HG02840 (cell line): Measurements from ENCODE around the gene ZNF23.

Source experiments
- ATAC-seq: cut with Tn5 transposase; IDR thresholded peaks from one replicate; pipeline ENCODE4 v1.9.1; 2021; ENCODE audit warnings: mild to moderate bottlenecking, moderate library complexity, moderate number of reproducible peaks; ENCODE audit not compliant: unreplicated experiment, low FRiP score

Gene ZNF23

DNA sequence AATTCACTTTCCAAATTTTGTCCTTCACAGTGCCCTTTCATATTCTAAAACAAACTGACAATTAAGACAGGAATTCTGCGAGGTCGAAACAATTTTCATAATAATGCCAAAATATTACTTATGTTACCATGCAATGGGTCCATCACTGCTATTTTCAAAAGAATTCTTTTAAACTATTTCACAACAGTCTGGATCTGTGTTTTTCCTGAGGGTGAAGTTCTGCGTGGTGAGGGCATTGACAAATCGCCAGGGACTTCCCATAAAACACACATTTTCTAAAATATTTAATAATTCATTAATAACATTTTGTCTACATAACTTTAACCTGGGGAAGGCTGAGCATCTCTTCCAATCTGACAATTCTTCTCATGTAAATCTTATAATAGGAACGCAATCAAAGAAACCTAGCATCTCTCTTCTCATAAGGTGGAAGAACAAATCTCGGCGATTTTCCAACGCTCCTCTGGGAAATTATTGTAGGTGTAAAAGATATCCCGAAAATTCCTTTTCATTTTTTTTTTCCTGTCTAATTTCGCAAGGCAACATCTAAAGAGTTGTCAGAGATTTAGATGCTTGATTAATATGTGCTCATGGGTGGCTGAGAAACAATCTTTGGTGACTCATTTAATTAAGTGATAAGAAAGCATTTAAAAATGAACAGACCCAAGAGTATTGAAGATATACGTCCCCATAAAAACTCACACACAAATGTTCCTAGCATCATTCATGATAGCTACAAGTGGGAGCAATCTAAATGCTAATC is 62.1 kb downstream of the ZNF23 start:
- ATAC-seq: no peak
